Activated gamma-delta T cell treated with anti-CD3 and anti-CD28 coated beads, Interleukin-2, amount 50 U/mL, for 16 hours (primary cell): Measurements from ENCODE around the gene CCDC110.

Source experiments
- DNase-seq: peaks from one replicate; pipeline ENCODE4 v3.0.0-alpha.2; 2020; ENCODE audit warnings: low read depth

The CCDC110 gene

GRCh38 chr4:185472103-185472542, 590 bp upstream of the CCDC110 start:
- no peak for DNase-seq

GRCh38 chr4:185470501-185471195, 885 bp downstream of the CCDC110 start:
- no peak for DNase-seq

GRCh38 chr4:185469580-185470154, 1.9 kb downstream of the CCDC110 start:
- DNase-seq = no peak

- DNase-seq = no peak
Measured at GRCh38 chr4:185468999-185469398, 2.5 kb downstream of the CCDC110 start.

GRCh38 chr4:185467991-185468390, 3.5 kb downstream of the CCDC110 start:
- no peak for DNase-seq

GRCh38 chr4:185467101-185467500, 4.4 kb downstream of the CCDC110 start:
- no peak for DNase-seq

GRCh38 chr4:185465707-185466106, 5.8 kb downstream of the CCDC110 start:
- no peak for DNase-seq

GRCh38 chr4:185464887-185465286, 6.6 kb downstream of the CCDC110 start:
- no peak for DNase-seq

- no peak for DNase-seq
Measured at GRCh38 chr4:185464183-185464582, 7.3 kb downstream of the CCDC110 start.

- no peak for DNase-seq
Measured at GRCh38 chr4:185463541-185463940, 8.0 kb downstream of the CCDC110 start.

GRCh38 chr4:185461565-185461964, 10.0 kb downstream of the CCDC110 start:
- no peak for DNase-seq

- DNase-seq = no peak
Measured at GRCh38 chr4:185457136-185457535, 14.4 kb downstream of the CCDC110 start.

GRCh38 chr4:185456131-185456530, 15.4 kb downstream of the CCDC110 start:
- DNase-seq = no peak

GRCh38 chr4:185445209-185445608, 26.3 kb downstream of the CCDC110 start:
- DNase-seq = no peak

GRCh38 chr4:185441479-185441878, 30.1 kb downstream of the CCDC110 start:
- DNase-seq = no peak

- no peak for DNase-seq
Measured at GRCh38 chr4:185437809-185438208, 33.7 kb downstream of the CCDC110 start.

GRCh38 chr4:185435466-185435865, 36.1 kb downstream of the CCDC110 start:
- no peak for DNase-seq

GRCh38 chr4:185429660-185430059, 41.9 kb downstream of the CCDC110 start:
- no peak for DNase-seq

- no peak for DNase-seq
Measured at GRCh38 chr4:185426960-185427688, 44.4 kb downstream of the CCDC110 start.

- DNase-seq = peak; percentile 86
Measured at GRCh38 chr4:185425647-185426352, 45.7 kb downstream of the CCDC110 start, which contains the start of gene UFSP2. UFSP2 (minus strand) TSS chr4:185425964; CDS start chr4:185425868, 96 bp downstream.

GRCh38 chr4:185424905-185425646, 46.5 kb downstream of the CCDC110 start:
- DNase-seq = no peak
